Measurements from ENCODE around the gene AMFR. TPM values are rescaled to one million over a fixed set of nuclear protein-coding genes. Genes with fewer than 3 reads are reported as not detected.

The AMFR gene
- polyA plus RNA-seq, 1 donor (not counting 4 experiments of a cell fraction or from before 2014, with no cell fraction given) = 36.9 TPM

GRCh38 chr16:56371660-56371937 lies 53.7 kb downstream of the AMFR start:
- H3K36me3 ChIP-seq (ENCODE audit: control insufficient read depth in 2 of 2, extremely low read depth in 1 of 2, insufficient read depth in 2 of 2, low read length in 2 of 2) = peaks cover 9 to 10% of the 10 kb centered on the region in 2 experiments
- FAIRE-seq (peak; percentile 69), DNase-seq (ENCODE audit: low read depth, low spot score) (no peak)
- peaks cover 4% of the 10 kb centered on the region for H3K9me1 ChIP-seq (ENCODE audit: control insufficient read depth, extremely low read depth, insufficient read depth, low read length)
- no peak overlapping the region for H3K4me3 ChIP-seq (ENCODE audit: control insufficient read depth in 2 of 3, extremely low read depth in 1 of 3, insufficient read depth in 2 of 3, low read depth in 1 of 3, low read length in 3 of 3)
- H3K79me2 ChIP-seq (ENCODE audit: control insufficient read depth, insufficient read depth, low read length) = no peaks in the 10 kb centered on the region
- TF ChIP-seq EZH2 (IDR thresholded peaks at IDR 0.05; ENCODE audit: low read length) = no peak
- TF ChIP-seq, protein P1, sequence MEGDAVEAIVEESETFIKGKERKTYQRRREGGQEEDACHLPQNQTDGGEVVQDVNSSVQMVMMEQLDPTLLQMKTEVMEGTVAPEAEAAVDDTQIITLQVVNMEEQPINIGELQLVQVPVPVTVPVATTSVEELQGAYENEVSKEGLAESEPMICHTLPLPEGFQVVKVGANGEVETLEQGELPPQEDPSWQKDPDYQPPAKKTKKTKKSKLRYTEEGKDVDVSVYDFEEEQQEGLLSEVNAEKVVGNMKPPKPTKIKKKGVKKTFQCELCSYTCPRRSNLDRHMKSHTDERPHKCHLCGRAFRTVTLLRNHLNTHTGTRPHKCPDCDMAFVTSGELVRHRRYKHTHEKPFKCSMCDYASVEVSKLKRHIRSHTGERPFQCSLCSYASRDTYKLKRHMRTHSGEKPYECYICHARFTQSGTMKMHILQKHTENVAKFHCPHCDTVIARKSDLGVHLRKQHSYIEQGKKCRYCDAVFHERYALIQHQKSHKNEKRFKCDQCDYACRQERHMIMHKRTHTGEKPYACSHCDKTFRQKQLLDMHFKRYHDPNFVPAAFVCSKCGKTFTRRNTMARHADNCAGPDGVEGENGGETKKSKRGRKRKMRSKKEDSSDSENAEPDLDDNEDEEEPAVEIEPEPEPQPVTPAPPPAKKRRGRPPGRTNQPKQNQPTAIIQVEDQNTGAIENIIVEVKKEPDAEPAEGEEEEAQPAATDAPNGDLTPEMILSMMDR (optimal IDR thresholded peaks at IDR 0.05 in 1 of 3, IDR thresholded peaks at IDR 0.05 in 1 of 3, conservative IDR thresholded peaks at IDR 0.05 in 1 of 3; ENCODE audit: extremely low read depth in 1 of 3, insufficient read depth in 2 of 3, low read length in 3 of 3) = no peak
- H4K20me1 ChIP-seq (ENCODE audit: control insufficient read depth, extremely low read depth, insufficient read depth, low read length) = no peaks in the 10 kb centered on the region
- peaks cover 17% of the 10 kb centered on the region for H3K4me1 ChIP-seq (ENCODE audit: control insufficient read depth, extremely low read depth, insufficient read depth, low read length)
- H2AFZ ChIP-seq (ENCODE audit: control insufficient read depth, low read length) = no peak overlapping the region
- dilution Hi-C loops (cut with MboI; ENCODE audit: extremely low pct_ligation_motif_present, low sequenced_read_pairs) = no loop called here
- no peak overlapping the region for H3K9ac ChIP-seq (ENCODE audit: control insufficient read depth, extremely low read depth, insufficient read depth, low read length)
- no peak overlapping the region for H3K4me2 ChIP-seq (ENCODE audit: control insufficient read depth, extremely low read depth, insufficient read depth, low read depth, low read length)
- no peaks in the 10 kb centered on the region for H3K9me3 ChIP-seq (ENCODE audit: control insufficient read depth, low read depth, low read length)
- no peak overlapping the region for H3K27ac ChIP-seq (ENCODE audit: control insufficient read depth, insufficient read depth, low read length)
- no peaks in the 10 kb centered on the region for H3K27me3 ChIP-seq (ENCODE audit: control insufficient read depth, extremely low read depth, insufficient read depth, low read length)

- Histone ChIP-seq H3K9me1 (ENCODE audit: control insufficient read depth, extremely low read depth, insufficient read depth, low read length) (peaks cover 4% of the 10 kb centered on the region), H2AFZ (ENCODE audit: control insufficient read depth, low read length) (no peak overlapping the region), H3K4me2 (ENCODE audit: control insufficient read depth, extremely low read depth, insufficient read depth, low read depth, low read length) (no peak overlapping the region), H3K4me1 (ENCODE audit: control insufficient read depth, extremely low read depth, insufficient read depth, low read length) (peaks cover 17% of the 10 kb centered on the region), H3K79me2 (ENCODE audit: control insufficient read depth, insufficient read depth, low read length) (no peaks in the 10 kb centered on the region), H3K9me3 (ENCODE audit: control insufficient read depth, low read depth, low read length) (no peaks in the 10 kb centered on the region), H3K9ac (ENCODE audit: control insufficient read depth, extremely low read depth, insufficient read depth, low read length) (no peak overlapping the region), H4K20me1 (ENCODE audit: control insufficient read depth, extremely low read depth, insufficient read depth, low read length) (no peaks in the 10 kb centered on the region), H3K27me3 (ENCODE audit: control insufficient read depth, extremely low read depth, insufficient read depth, low read length) (no peaks in the 10 kb centered on the region), H3K4me3 (ENCODE audit: control insufficient read depth in 2 of 3, extremely low read depth in 1 of 3, insufficient read depth in 2 of 3, low read depth in 1 of 3, low read length in 3 of 3) (no peak overlapping the region), H3K36me3 (ENCODE audit: control insufficient read depth in 2 of 2, extremely low read depth in 1 of 2, insufficient read depth in 2 of 2, low read length in 2 of 2) (peaks cover 9 to 10% of the 10 kb centered on the region in 2 experiments), H3K27ac (ENCODE audit: control insufficient read depth, insufficient read depth, low read length) (no peak overlapping the region)
- FAIRE-seq (no peak), DNase-seq (ENCODE audit: low read depth, low spot score) (no peak)
- no peak for TF ChIP-seq EZH2 (IDR thresholded peaks at IDR 0.05; ENCODE audit: low read length)
- dilution Hi-C loops (cut with MboI; ENCODE audit: extremely low pct_ligation_motif_present, low sequenced_read_pairs) = no loop called here
Observed at GRCh38 chr16:56370875-56371659, 54.3 kb downstream of the AMFR start.

Measured in keratinocyte (primary cell).